Fibroblast of lung (primary cell): ENCODE measurements around the gene TMEM209. TPM values are rescaled to one million over a fixed set of nuclear protein-coding genes. Genes with fewer than 3 reads are reported as not detected.

ENCODE experiments used
- DNase-seq, 2 donors: peaks; one replicate each; pipeline versions ENCODE4 v3.0.0 to v3.0.0-alpha.2; 2010; ENCODE audit warnings: low read depth in 2 of 2
- H2AFZ ChIP-seq: 2 replicates; pipeline ENCODE4 v1.5.1; 2012; ENCODE audit warnings: low read length, control low read depth, inconsistent platforms
- H3K27ac ChIP-seq: 2 replicates; pipeline ENCODE4 v1.5.1; 2011; ENCODE audit warnings: low read length, control low read depth; ENCODE audit not compliant: insufficient read depth
- H3K27me3 ChIP-seq: 2 replicates; pipeline ENCODE4 v1.5.1; 2011; ENCODE audit warnings: mild to moderate bottlenecking, low read length; ENCODE audit not compliant: control insufficient read depth, insufficient read depth
- H3K36me3 ChIP-seq: 2 replicates; pipeline ENCODE4 v1.5.1; 2011; ENCODE audit warnings: low read length; ENCODE audit not compliant: control insufficient read depth, insufficient read depth
- H3K4me1 ChIP-seq: 2 replicates; pipeline ENCODE4 v1.5.1; 2011; ENCODE audit warnings: low read length; ENCODE audit not compliant: control insufficient read depth, insufficient read depth; ENCODE audit errors: extremely low read depth
- H3K4me2 ChIP-seq: 2 replicates; pipeline ENCODE4 v1.5.1; 2011; ENCODE audit warnings: low read length, control low read depth; ENCODE audit not compliant: insufficient read depth; ENCODE audit errors: extremely low read depth
- H3K4me3 ChIP-seq, 4 experiments: fragments of 200-600 bp in 1 of 4; sonication (generic) in 1 of 4; replicated peaks in 1 of 4; 2 replicates each; pipeline ENCODE4 v1.5.1; 2011 to 2016; ENCODE audit warnings: low read length in 4 of 4, low read depth in 3 of 4, mild to moderate bottlenecking in 3 of 4, control low read depth in 2 of 4, inconsistent platforms in 1 of 4, mixed read lengths in 1 of 4; ENCODE audit not compliant: insufficient read depth in 1 of 4; ENCODE audit errors: control extremely low read depth in 1 of 4
- H3K79me2 ChIP-seq: 2 replicates; pipeline ENCODE4 v1.5.1; 2012; ENCODE audit warnings: mild to moderate bottlenecking, low read length, inconsistent platforms; ENCODE audit not compliant: control insufficient read depth, insufficient read depth
- H3K9ac ChIP-seq: 2 replicates; pipeline ENCODE4 v1.5.1; 2011; ENCODE audit warnings: mild to moderate bottlenecking, low read length, control low read depth; ENCODE audit not compliant: insufficient read depth
- H3K9me3 ChIP-seq: 2 replicates; pipeline ENCODE4 v1.5.1; 2012; ENCODE audit warnings: low read depth, low read length; ENCODE audit not compliant: control insufficient read depth, insufficient read depth
- H4K20me1 ChIP-seq: 2 replicates; pipeline ENCODE4 v1.5.1; 2011; ENCODE audit warnings: low read length; ENCODE audit not compliant: control insufficient read depth, insufficient read depth; ENCODE audit errors: extremely low read depth
- CTCF ChIP-seq, 2 donors: IDR thresholded peaks in 1 of 2; conservative IDR thresholded peaks in 1 of 2; 1 replicate in 1 of 2; 2 replicates in 1 of 2; pipeline ENCODE4 v1.5.1; 2011 to 2012; ENCODE audit warnings: low read length in 2 of 2, control low read depth in 1 of 2, inconsistent platforms in 1 of 2, low read depth in 1 of 2, mild to moderate bottlenecking in 1 of 2
- EZH2 ChIP-seq: IDR thresholded peaks from 2 replicates; pipeline ENCODE4 v1.5.1; 2012; ENCODE audit warnings: low read length, control low read depth, mild to moderate bottlenecking; ENCODE audit errors: missing control alignments
- polyA plus RNA-seq, 2 donors: library from polyadenylated mRNA; depleted of rRNA in 1 of 2; stranded (reverse) in 1 of 2; unstranded in 1 of 2; fragments of >200 nt; gene quantifications; 2 replicates each; pipeline ENCODE4 v1.2.1, GENCODE V29; 2011 to 2012; ENCODE audit warnings: missing spikeins in 1 of 2
- total RNA-seq: library from RNA; depleted of rRNA; stranded (reverse); fragments of >200 nt; gene quantifications from 2 replicates; pipeline ENCODE4 v1.2.1, GENCODE V29; 2014

Gene TMEM209
- total and polyA plus RNA-seq, 2 donors (not counting 1 experiment from before 2014, with no cell fraction given), result 9.7 to 15.1 TPM

- Histone ChIP-seq H3K4me1 (no peaks in the 10 kb centered on the region), H3K4me2 (no peak overlapping the region), H4K20me1 (no peaks in the 10 kb centered on the region), H3K9ac (no peak overlapping the region), H3K79me2 (no peaks in the 10 kb centered on the region), H3K4me3 (no peak overlapping the region), H3K36me3 (peaks cover 3% of the 10 kb centered on the region), H3K27me3 (no peaks in the 10 kb centered on the region), H3K27ac (no peak overlapping the region), H2AFZ (no peak overlapping the region), H3K9me3 (no peaks in the 10 kb centered on the region)
- DNase-seq, result no peak
- TF ChIP-seq EZH2 (no peak), CTCF (conservative IDR thresholded peaks at IDR 0.05 in 1 of 2, IDR thresholded peaks at IDR 0.05 in 1 of 2; ENCODE audit: low read depth in 1 of 2, low read length in 2 of 2) (no peak)
Observed at GRCh38 chr7:130134726-130135125, 70.5 kb downstream of the TMEM209 start.

- DNase-seq, result no peak
- Histone ChIP-seq H3K79me2 (no peaks in the 10 kb centered on the region), H3K27ac (no peak overlapping the region), H3K36me3 (peaks cover 3% of the 10 kb centered on the region), H3K9me3 (no peaks in the 10 kb centered on the region), H2AFZ (no peak overlapping the region), H4K20me1 (no peaks in the 10 kb centered on the region), H3K9ac (no peak overlapping the region), H3K4me2 (no peak overlapping the region), H3K4me3 (no peak overlapping the region), H3K4me1 (no peaks in the 10 kb centered on the region), H3K27me3 (no peaks in the 10 kb centered on the region)
- TF ChIP-seq CTCF (conservative IDR thresholded peaks at IDR 0.05 in 1 of 2, IDR thresholded peaks at IDR 0.05 in 1 of 2; ENCODE audit: low read depth in 1 of 2, low read length in 2 of 2), result no peak
- TF ChIP-seq EZH2, result no peak
Observed at GRCh38 chr7:130134106-130134636, 71.0 kb downstream of the TMEM209 start.

GRCh38 chr7:130133029-130133782 lies 72.0 kb downstream of the TMEM209 start:
- Histone ChIP-seq H4K20me1 (no peaks in the 10 kb centered on the region), H3K4me3 (no peak overlapping the region), H3K4me2 (no peak overlapping the region), H2AFZ (no peak overlapping the region), H3K79me2 (no peaks in the 10 kb centered on the region), H3K27me3 (no peaks in the 10 kb centered on the region), H3K9me3 (no peaks in the 10 kb centered on the region), H3K9ac (no peak overlapping the region), H3K36me3 (peaks cover 4% of the 10 kb centered on the region), H3K4me1 (no peaks in the 10 kb centered on the region), H3K27ac (no peak overlapping the region)
- DNase-seq, result peak in 1 of 2 donors; percentile 36
- TF ChIP-seq CTCF (conservative IDR thresholded peaks at IDR 0.05 in 1 of 2, IDR thresholded peaks at IDR 0.05 in 1 of 2; ENCODE audit: low read depth in 1 of 2, low read length in 2 of 2) (no peak), EZH2 (no peak)
